Left ventricle myocardium inferior (tissue), 1 donor: ENCODE data around the gene CEP104. TPM values are rescaled to one million over a fixed set of nuclear protein-coding genes. Genes with fewer than 3 reads are reported as not detected.

ENCODE experiments used
- DNase-seq: peaks from one replicate; pipeline ENCODE4 v3.0.0-alpha.2; 2020
- H3K27ac ChIP-seq: fragments of 200-600 bp; replicated peaks from 2 replicates; pipeline ENCODE4 v1.8.0; 2021
- H3K27me3 ChIP-seq: fragments of 200-600 bp; 2 replicates; pipeline ENCODE4 v1.8.0; 2021; ENCODE audit warnings: low read depth
- H3K36me3 ChIP-seq: fragments of 200-600 bp; 2 replicates; pipeline ENCODE4 v1.8.0; 2021
- H3K4me1 ChIP-seq: fragments of 200-600 bp; 2 replicates; pipeline ENCODE4 v1.8.0; 2021
- H3K4me3 ChIP-seq: fragments of 200-600 bp; 2 replicates; pipeline ENCODE4 v1.8.0; 2021; ENCODE audit warnings: mild to moderate bottlenecking, moderate library complexity
- H3K9me3 ChIP-seq: fragments of 200-600 bp; replicated peaks from 2 replicates; pipeline ENCODE4 v1.8.0; 2021
- intact Hi-C: fragments of 100-400 bp; cut with micrococcal nuclease; formaldehyde crosslinking; loops from one replicate; pipeline ENCODE4 v1.11.0; 2022
- total RNA-seq: library from RNA; stranded (reverse); fragmentation: NEBNext Ultra II Directional; extraction: Animal tissue kit (Norgen Biotek cat#: 25700); gene quantifications from one replicate; pipeline ENCODE4 v1.2.1, GENCODE V29; 2021
- TF ChIP-seq, protein P1 (sequence below): fragments of 200-600 bp; IDR thresholded peaks from 2 replicates; pipeline ENCODE4 v1.8.0; 2021; ENCODE audit warnings: antibody characterized with exemption, mild to moderate bottlenecking, borderline replicate concordance
- donor health status: DM: no; HTN: yes; CAD: no; lungs with severe emphysema.

CEP104 gene
- total RNA-seq, 1 donor from 2014 or later, result 32.2 TPM

DNA sequence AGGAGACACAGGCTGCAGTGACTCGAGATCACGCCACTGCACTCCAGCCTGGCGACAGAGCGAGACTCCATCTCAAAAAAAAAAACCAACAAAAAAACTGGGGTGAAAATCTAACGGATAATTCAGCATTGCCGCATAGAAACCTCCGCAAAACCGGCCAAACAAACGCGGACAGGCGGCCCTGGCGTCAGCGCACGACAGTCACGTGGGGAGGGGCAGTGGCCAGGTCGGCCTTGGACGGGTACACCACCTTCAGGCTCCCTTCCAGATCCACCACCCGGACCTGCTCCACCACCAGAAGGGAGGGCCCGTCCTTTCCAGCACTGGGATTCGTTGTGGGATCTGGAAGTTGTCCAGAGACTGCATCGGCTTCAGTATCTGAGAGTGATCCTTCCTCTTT is 76.1 kb downstream of the CEP104 start:
- peaks cover 73% of the 10 kb centered on the region for H3K36me3 ChIP-seq

DNA sequence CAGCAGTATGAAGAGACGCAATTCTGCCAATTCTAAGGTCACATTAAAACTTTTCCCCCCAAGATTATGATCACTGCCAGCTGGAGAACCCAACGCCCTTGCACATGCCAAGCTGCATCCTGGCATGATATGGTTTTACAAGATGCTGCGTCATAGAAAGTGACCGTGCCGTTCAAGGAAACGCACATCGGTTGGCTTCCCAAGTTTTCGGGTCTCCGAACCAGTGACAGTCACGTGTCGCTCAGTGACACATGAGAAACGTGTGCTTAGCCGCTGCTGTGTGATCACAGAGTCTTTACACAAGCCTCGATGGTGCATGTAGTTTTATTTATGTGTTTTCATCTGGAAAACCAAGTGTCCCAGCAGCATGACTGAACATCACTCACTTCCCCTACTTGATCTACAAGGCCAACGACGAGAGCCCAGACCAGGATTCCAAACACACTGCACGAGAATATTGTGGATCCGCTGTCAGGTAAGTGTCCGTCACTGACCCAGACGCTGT is 77.0 kb downstream of the CEP104 start:
- H3K27ac ChIP-seq, result no peak overlapping the region
- H3K9me3 ChIP-seq, result no peaks in the 10 kb centered on the region
- TF ChIP-seq, protein P1, sequence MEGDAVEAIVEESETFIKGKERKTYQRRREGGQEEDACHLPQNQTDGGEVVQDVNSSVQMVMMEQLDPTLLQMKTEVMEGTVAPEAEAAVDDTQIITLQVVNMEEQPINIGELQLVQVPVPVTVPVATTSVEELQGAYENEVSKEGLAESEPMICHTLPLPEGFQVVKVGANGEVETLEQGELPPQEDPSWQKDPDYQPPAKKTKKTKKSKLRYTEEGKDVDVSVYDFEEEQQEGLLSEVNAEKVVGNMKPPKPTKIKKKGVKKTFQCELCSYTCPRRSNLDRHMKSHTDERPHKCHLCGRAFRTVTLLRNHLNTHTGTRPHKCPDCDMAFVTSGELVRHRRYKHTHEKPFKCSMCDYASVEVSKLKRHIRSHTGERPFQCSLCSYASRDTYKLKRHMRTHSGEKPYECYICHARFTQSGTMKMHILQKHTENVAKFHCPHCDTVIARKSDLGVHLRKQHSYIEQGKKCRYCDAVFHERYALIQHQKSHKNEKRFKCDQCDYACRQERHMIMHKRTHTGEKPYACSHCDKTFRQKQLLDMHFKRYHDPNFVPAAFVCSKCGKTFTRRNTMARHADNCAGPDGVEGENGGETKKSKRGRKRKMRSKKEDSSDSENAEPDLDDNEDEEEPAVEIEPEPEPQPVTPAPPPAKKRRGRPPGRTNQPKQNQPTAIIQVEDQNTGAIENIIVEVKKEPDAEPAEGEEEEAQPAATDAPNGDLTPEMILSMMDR, result no peak
- H3K36me3 ChIP-seq, result peaks cover 64% of the 10 kb centered on the region
- intact Hi-C loops, result no loop called here
- no peak overlapping the region for H3K4me3 ChIP-seq
- no peak for DNase-seq
- H3K4me1 ChIP-seq, result peaks cover 20% of the 10 kb centered on the region
- no peaks in the 10 kb centered on the region for H3K27me3 ChIP-seq

More for the DNA sequence above, 76.1 kb downstream of the CEP104 start:
- no peaks in the 10 kb centered on the region for H3K9me3 ChIP-seq
- TF ChIP-seq, protein P1, result no peak
- H3K4me1 ChIP-seq, result peaks cover 11% of the 10 kb centered on the region
- DNase-seq, result no peak
- H3K27me3 ChIP-seq, result no peaks in the 10 kb centered on the region
- H3K27ac ChIP-seq, result no peak overlapping the region
- intact Hi-C loops, result no loop called here
- H3K4me3 ChIP-seq, result no peak overlapping the region

DNA sequence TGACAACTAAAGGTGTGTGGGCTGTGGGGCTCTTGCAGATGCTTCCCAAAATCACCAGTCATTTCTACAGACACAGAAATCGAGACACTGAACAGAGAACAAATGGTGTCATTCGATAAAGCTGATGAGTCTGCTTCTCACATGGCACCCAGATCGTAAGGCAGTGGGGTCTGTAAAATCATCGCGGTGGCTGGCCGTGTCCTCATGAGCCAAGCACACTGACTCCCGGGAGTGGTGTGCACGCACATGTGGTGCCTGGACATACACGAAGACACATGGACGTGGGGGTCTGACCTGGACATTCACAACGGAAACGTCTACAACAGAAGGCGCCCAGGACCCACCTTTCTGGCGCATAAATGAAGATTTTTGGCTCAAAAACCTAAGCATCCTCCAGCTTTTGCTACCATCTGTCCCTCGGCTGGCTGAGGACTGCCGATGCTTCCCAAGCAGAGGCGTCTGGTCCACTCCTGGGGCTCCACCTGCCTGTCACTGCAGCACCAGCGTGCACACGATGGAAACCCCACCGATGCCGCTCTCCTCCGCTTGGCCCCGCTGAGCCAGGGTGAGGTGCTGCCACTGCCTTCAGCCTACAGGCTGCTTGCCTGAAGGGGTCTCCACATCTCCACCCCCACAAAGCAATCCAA is 77.6 kb downstream of the CEP104 start:
- DNase-seq, result no peak
- no peak overlapping the region for H3K4me3 ChIP-seq

DNA sequence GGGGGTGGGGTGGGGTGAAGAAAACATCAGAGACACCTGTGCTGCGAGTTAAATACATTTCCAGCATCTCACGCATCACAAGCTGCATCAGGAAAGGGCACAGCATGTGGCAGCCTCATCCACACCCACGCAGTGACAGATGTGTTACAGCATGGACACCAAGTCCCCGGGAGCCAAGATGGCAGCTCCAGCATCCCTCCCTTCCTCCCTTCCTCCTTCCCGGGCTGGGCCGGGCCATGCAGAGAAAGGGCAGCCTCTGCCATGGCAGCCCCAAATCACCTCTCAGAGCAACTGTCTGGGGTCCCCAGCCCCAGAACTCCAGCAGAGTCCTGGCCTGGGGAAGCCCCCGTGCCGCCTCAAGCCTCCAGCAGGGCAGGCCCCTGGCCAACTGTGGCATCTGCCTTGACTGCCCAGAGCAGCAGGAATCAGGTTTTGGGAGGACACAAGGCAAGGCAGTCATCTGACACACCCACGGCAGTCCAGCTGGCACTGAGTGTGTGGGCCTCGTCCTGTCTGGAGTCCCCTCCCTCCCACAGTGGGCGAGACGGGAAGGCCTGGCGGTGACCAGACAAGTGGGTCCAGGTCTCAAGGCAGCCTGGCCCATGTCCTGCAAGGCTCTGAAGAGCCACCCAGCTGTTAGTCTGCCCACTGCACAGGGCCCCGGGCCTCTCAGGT is 78.3 kb downstream of the CEP104 start:
- Histone ChIP-seq H3K27me3 (no peaks in the 10 kb centered on the region), H3K4me1 (peaks cover 33% of the 10 kb centered on the region), H3K27ac (no peak overlapping the region), H3K9me3 (no peaks in the 10 kb centered on the region), H3K36me3 (peaks cover 51% of the 10 kb centered on the region), H3K4me3 (no peak overlapping the region)
- DNase-seq, result no peak
- intact Hi-C loops, result no loop called here
- TF ChIP-seq, protein P1, result no peak

More for the DNA sequence above, 77.6 kb downstream of the CEP104 start:
- TF ChIP-seq, protein P1, result no peak
- intact Hi-C loops, result no loop called here
- Histone ChIP-seq H3K27ac (no peak overlapping the region), H3K27me3 (no peaks in the 10 kb centered on the region), H3K36me3 (peaks cover 58% of the 10 kb centered on the region), H3K9me3 (no peaks in the 10 kb centered on the region), H3K4me1 (peaks cover 26% of the 10 kb centered on the region)

DNA sequence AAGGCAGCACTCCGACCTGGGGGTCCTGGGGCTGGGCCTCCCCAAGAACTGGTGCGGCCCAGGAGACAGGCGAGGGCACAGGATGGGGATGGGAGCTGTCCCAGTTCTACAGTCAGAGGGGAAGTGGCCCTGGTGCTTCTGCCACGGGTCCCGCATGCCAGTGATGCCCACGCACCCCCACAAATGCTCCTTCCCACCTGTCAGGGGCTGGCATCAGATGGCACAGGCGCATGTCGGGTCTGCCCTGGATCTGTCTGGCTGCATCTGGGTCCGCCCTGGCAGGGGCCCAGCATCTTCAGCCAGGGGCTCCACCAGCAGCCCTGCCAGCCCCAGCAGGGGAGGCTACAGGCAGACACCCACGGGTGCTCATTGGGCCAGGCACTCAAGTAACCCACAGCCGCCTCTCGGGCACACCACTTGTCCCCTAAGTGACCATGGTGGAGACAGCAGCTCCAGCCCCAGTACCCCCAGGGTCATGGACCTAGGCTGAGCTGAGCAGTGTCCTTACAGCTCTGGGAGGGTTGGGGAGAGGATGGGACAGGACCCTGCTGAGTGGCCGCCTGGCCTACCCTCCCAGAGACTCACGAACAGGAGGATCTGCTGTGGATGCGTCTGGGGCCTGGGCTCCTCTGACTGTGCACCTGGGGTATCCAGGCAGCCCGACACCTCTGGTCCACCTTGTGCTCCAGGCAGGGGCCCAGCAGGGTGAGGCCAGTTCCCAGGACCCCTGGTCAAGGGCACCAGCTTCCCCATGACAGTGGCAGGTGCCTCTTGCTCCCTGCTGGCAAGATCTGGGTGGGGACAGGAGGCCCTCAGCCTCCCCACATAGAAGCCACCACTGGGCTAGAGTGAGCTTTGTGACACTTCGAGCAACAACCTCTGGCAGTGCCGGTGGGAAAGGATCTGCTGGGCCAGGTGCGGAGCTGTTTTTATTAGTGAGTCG is 79.1 kb downstream of the CEP104 start:
- peaks cover 43% of the 10 kb centered on the region for H3K36me3 ChIP-seq
- peaks cover 40% of the 10 kb centered on the region for H3K4me1 ChIP-seq
- no peaks in the 10 kb centered on the region for H3K9me3 ChIP-seq
- intact Hi-C loops, result no loop called here
- peaks cover 3% of the 10 kb centered on the region for H3K27me3 ChIP-seq
- TF ChIP-seq, protein P1, result no peak
- H3K4me3 ChIP-seq, result no peak overlapping the region
- no peak overlapping the region for H3K27ac ChIP-seq
- no peak for DNase-seq
